NT2/D1 (cell line): ENCODE results near the gene ING5.

Source experiments
- SUZ12 ChIP-seq: IDR thresholded peaks from 2 replicates; pipeline ENCODE4 v1.6.1; 2011; ENCODE audit not compliant: insufficient read length, insufficient read depth; ENCODE audit errors: extremely low read depth
- YY1 ChIP-seq: IDR thresholded peaks from 2 replicates; pipeline ENCODE4 v1.6.1; 2011; ENCODE audit not compliant: insufficient read length, insufficient read depth
- ZNF274 ChIP-seq: IDR thresholded peaks from 2 replicates; pipeline ENCODE4 v1.6.1; 2011; ENCODE audit warnings: mild to moderate bottlenecking, low read depth, low read length

GRCh38 chr2:241750076-241750840 is 48.4 kb downstream of the ING5 start:
- TF ChIP-seq SUZ12 (no peak), ZNF274 (no peak), YY1 (no peak)
